ENCODE results near the gene UBE2E2.
"Not testable (repeated sequence)": the region's sequence is repeated elsewhere in the genome, so short reads cannot be mapped to it uniquely, and the experiment has no call there.

The UBE2E2 gene

DNA sequence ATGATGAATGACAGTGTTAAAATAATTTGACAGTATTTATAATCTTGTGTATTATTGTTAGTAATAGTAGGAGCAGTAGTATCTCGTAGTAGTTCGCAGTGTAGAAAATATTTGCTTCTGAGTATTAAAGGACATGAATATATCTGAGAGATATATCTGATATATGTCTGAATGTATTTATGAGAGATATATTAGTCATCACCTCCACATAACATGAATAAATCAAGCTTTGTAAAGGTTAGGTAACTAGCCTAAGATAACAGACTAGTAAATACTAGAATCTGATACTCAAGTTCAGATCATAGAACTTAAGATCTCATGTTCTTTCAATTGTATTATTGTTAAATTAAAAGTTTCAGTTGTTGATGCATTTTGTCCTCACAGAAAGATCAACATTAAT lies 130.5 kb downstream of the UBE2E2 start:
- DNase-seq: no peak

DNA sequence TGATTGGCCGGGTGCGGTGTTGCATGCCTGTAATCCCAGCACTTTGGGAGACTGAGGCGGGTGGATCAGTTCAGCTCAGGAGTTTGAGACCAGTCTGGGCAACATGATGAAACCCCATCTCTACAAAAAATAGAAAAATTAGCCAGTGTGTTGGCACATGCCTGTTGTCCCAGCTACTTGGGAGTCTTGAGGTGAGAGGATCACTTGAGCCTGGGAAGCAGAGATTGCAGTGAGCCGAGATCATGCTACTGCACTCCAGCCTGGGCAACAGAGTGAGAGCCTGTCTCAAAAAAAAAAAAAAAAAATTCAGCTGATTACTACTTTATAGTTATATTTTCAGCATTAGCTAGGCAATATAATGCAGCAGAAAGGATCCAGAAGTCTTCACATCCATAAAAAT lies 133.7 kb downstream of the UBE2E2 start:
- not testable (repeated sequence) for DNase-seq

DNA sequence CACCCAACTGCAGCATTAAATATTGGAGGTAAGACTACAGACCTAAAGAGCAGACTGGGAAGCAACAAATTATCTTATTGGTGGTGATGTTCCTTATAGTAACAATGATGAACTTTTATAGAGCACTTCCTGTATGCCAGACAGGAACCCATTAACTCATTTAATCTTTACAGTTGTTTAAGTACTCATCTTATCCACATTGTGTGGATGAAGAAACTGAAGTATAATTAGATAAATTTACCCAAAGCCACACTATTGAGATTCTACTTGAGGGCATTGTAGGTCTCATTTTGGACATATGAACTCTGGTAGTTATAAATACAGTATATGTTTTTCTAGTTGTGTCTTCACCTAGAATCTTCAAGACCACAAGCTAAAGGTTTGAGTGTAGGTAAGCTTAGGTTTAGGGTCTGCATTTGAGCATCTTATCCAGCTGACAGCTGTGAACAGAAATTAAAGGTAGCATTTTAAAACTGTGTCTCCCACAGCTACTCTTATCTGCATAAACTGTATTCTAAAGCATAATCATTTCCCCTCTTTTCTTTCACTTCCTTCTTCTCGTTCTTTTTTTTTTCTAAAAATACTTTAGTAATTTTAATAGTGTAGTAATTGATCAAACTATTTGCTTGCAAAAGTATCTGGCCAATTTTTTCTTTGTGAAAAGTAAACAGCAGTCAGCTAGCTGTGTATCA lies 138.2 kb downstream of the UBE2E2 start:
- DNase-seq: no peak

DNA sequence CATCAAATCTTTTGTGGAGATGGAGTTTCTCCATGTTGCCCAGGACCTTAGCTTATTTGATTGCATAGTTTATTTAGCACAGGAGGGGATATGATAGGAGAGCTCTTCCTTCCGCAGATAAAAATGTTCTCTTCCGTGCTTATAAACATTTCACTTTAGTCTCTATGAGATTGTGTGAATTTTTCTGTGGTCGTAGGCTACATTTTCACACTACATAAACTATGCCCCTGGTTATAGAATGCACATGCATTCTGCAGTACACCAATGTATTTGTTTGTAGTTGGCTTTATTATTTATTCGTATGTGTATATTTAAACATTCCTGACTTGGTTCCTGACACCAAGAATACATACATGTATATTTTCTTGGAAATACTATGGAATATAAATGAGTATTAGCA lies 139.2 kb downstream of the UBE2E2 start:
- DNase-seq: no peak

DNA sequence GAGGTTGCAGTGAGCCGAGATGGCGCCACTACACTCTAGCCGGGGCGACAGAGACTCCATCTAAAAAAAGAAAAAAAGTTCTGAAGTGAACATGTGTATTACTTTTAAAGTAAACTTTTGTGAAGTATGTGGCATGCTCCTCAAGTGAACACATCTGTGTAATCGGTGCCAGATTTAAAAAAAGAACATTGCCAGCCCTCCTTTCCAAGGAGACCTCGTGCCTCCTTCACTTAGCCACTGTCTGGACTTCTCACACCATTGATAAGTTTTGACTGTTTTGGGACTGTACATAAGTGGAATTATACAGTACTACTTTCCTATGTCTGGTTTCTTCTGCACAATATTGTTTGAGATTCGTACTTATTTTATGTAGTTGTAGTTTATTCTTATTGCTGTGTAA lies 140.4 kb downstream of the UBE2E2 start:
- DNase-seq: no peak

DNA sequence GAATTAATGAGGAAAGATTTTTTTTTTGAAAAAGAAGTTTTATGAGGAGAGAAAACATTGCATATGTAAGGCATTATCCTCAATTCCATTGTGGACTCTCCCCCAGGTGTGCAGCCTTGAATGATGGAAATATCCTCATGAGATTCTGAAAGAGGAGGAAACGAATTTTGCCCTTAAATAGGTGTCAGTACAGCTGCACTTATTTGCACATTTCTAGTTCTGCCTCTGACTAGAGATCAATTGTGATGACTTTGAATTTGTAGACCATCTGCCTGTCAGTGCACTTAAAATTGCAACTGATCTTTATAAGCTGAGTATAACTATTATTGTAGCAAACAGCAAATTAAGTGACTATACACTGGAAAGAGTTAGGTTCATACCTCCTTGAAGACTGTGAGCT lies 141.8 kb downstream of the UBE2E2 start:
- DNase-seq: no peak

DNA sequence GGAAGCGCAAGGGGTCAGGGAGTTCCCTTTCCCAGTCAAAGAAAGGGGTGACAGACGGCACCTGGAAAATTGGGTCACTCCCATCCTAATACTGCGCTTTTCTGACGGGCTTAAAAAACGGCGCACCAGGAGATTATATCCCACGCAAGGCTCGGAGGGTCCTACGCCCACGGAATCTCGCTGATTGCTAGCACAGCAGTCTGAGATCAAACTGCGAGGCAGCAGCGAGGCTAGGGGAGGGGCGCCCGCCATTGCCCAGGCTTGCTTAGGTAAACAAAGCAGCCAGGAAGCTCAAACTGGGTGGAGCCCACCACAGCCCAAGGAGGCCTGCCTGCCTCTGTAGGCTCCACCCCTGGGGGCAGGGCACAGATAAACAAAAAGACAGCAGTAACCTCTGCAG lies 146.3 kb downstream of the UBE2E2 start:
- not testable (repeated sequence) for DNase-seq

DNA sequence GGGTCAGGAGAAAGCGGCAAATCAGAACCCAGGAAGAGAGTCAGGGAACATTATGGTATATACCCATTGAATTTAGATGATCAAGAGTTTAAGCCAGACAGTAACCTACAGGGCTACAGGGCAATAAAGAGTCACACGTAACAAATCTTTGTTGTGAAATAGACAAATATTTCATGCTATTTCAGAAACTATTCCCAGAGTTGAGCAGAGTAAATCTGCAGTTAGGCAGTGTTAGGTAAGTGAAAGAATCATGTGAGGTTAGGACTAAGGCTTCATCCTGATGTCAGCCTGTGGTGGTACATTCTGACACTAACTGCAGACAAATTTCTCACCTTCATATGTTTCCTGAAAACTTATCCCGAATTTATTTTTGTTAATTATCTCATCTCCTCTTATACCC lies 153.0 kb downstream of the UBE2E2 start:
- DNase-seq: no peak

DNA sequence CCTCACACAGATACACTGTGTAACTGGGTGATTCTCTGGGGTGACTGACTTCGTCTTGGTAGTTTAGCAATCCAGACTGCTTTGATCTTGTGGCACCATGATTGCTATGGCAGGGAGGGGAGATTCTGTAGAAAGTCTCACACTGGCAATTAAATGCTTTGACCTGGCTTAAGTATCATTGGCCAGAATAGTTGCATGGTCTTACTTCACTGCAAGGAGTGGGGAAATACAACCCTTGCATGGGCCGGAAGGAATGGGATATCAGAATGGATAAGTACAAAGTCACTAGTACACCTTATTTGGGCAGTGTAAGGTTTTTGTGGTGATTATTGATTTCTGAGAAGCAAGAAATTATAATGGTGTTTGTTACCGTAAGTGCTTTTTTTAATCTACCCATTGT lies 153.8 kb downstream of the UBE2E2 start:
- no peak for DNase-seq

DNA sequence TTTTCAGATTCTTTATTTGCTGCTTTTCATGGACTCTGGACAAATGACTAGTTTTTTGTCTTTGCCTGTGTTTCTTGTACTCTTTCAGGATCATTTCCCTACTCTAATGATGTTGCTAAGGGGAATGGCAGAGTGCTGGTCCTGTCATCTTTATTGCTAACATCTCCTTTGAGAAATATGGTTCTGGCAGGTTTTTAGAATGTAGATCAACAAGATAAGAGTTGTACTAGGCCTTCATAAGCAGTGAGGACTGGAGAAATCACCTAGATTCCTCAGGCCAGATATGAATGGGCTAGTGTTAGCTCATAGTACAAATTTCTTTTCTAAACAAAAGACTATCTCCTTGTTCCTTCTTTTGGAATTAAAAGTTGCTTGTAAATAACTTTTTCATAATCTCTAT lies 156.0 kb downstream of the UBE2E2 start:
- DNase-seq: no peak

DNA sequence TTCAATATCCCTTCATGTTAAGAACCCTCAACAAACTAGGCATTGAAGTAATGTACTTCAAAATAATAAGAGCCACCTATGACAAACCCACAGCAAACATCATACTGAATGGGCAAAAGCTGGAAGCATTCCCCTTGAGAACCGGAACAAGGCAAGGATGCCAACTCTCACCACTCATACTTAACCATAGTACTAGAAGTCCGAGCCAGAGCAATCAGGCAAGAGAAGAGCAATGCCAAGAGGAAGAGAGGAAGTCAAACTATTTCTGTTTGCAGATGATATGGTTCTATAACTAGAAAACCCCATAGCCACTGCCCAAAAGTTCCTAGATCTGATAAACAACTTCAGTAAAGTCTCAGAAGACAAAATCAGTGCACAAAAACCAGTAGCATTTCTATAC lies 161.9 kb downstream of the UBE2E2 start:
- DNase-seq: no peak

DNA sequence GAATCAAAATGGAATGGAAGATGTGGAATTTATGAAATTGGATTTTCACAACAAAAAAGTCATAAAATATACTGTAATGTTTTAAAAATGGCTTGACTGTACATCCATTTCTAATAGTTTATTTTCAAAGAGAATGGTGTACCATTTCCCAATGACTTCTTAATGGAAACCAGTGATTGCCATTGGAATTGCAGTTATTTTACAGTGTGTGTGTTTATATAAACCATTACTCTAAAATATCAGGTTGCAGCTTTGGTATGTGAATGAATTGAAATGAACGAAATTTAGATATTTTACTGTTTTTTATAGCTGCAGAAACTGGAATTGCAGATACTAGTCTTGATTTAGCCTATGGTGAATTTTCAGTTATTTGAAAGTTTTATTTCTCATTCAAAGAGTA lies 165.6 kb downstream of the UBE2E2 start:
- DNase-seq: no peak

DNA sequence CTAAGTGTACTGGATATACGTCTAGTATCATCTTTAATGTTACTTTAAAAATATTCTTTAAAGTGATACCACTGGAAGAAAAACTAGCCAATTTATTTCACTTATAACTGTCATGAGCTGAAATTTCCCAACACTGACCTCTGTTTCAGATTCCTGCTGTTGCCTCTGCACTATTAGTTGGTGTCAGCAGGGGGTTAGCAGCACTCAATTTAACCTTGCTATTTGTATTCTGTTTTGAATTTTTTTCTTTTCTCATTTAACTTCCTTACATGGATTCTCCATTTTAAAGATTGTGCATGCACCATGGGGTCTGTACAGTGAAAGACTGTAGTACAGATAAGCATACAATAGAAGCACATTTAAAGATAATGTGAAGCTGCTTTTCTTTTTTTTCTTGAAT lies 169.2 kb downstream of the UBE2E2 start:
- no peak for DNase-seq

DNA sequence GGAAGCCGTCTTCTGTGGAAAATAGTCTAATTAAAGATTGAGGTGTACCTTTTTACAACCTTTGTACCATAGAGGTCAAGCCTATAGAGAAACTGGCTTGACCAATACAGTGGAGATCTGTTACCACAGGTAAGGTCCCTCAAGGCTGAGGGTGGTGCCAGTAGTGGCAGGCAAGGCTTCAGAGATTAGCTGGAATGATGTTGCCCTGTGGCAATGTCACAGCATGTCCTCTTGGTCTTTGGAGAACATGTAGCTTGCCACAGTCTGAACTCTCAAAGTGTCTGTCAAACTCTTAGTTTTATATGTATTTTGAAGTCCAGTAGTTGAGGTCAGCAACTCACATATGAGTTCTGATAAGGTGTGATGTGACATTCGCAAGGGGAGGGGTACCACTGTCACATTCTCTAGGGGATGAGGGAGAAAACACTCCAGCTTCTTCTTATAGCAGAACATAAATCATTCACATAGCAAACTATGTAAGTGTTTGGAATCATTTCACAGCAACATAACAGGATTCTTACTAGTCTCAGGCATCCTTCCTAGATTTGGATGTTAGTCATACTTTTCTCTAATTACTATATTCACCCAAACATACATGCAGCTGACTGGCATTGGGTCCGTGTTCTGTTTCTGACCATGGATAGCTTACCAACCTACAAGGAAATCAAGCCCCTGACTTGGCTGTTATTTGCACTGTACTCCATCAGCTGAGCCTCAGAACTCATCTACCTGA lies 173.6 kb downstream of the UBE2E2 start:
- no peak for DNase-seq

DNA sequence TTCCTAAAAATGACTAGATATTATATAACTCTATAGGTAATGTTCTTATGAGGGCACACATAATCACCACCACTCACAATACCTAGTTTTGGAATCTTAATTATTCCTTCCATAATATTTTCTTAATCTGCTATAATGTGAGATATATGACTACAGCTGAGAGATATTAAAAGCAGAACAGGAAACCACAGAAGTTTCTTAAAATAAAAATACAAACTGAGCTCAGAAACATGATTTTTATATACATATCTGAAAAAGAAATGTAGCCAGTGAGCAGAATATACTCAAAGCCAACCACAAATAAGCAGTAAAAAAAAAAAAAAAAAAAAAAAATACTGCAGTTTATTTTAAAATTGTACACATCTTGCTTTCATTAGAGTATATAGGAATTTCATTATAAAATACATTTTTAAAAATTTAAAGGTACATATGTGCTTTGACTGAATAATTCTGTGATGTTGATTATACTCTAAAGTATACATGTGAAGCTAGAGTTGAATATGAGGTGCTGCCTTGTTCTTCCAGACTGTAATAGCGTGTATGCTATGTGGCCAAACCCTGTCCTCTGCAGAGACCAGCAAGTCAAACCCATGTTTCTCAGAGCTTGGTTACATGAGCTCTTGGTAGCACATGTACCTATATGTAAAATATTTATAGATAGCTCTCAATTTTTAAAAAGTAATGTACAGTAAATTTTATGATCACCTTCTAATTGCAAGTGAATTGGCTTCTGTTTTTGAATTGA lies 175.0 kb downstream of the UBE2E2 start:
- no peak for DNase-seq

DNA sequence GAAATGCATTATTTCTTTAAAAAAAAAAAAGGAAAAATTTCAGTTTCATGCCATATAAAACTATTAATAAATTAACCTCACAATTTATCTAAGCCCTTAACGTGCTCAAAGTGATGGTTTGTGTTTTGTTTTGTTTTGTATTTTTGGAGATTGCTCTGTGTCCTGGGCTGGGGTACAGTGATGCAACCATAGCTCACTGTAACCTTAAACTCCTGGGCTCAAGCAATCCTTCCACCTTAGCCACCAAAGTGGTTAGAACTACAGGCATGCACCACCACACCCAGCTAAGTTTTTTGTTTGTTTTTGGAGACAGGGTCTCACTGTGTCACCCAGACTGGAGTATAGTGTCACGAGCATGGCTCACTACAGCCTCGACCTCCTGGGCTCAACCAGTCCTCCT lies 180.7 kb downstream of the UBE2E2 start:
- no peak for DNase-seq

DNA sequence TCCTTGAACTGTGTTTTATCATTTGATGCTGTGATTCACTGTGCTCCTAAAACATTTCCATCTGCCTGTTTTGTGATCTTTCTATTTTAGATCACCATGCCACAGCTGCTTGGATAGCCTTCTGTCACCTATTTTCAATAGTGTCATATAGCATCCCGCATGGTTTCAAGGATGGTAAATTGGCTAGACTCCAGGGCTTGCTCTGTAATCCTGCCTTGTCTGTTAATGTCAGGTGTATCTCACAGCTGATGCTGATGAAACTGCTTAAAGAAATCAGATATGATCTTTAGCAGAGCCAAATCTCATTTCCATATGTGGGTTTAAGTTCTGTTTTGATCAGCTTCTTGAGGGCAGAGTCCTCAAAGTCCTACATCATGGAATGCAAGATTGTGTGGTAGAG lies 182.2 kb downstream of the UBE2E2 start:
- no peak for DNase-seq

DNA sequence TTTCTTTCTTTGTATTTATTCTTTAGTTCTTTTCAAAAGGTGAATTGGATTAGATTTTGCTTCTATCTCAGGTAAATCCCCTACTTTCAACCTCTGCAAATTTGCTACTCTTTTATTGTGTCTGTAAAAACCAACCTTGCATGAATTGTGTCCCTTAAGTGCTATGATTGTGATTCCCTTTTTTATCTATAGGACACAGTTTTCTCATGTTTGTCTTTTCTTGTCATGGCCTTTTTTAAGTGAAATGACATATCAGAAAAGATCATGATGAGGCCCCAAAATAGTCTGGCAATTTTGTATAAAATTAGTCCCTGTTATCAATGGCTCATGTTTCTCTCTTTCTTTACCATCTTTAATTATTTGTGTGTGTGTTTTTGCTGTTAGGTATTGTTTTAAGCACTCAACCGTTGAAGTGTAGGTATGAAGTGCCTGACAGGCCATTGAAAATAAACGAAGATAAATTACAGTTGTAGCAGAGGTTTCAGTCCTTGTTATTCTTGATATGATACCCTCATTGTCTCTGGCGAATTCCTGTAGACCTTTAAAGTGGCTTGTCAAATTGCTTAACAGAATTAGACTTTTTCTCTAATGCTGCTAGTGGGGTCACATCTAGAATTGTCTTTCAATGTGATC lies 184.3 kb downstream of the UBE2E2 start:
- no peak for DNase-seq

DNA sequence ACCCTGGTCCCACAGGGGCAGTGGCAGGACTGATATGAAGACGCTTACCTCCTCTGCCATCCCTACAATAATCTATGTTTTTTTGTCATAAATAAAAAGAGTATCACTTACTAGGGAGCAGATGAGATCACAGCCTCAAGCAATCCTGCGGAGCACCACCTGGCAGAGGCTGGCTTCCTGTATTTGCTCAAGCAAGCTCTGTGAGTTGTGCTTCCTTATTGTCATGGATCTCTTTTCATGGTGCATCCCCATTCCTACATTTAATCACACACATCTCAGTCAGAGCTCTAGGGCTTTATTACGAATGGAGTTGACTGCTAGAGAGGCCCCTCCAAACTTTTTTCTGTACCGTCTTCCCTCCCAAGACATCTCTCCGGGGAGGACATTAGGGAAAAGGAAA lies 186.0 kb downstream of the UBE2E2 start:
- DNase-seq: no peak

DNA sequence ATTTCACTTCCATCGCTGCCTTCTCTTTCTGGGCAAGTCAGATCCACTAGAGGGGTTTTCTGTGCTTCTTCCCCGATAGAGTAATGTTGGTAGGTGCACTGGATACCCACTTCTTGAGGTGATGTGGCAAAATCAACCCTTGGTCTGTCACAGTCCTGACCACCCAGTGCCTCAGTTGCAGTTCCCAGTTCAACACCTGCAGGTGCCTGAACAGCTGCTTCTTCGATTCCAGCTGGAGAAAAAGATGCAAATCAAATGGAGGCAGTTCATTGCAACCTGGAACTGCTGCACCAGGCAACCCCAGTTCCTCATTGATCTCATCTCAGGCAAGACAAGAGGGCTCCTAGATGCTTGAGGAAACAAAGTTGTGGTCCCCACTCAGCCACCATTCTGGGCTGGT lies 186.6 kb downstream of the UBE2E2 start:
- DNase-seq: no peak

DNA sequence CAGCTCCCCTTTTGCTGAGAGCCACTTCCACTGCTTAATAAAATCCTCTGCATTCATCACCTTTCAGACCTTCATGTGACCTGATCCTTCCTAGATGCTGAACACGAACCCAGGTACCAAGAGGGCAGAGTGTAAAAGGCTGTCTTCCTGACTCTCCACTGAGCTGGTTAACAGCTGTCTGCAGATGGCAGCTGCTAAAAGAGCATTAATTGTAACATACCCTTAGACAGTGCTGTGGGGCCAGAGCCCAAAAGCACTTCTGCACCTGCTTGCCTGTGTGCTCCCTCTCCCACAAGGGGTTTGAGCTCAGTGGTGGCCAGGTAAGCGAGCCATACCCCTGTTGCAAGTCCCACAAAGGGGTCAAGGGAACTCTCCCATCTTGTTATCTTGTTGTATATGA lies 187.3 kb downstream of the UBE2E2 start:
- DNase-seq: no peak

DNA sequence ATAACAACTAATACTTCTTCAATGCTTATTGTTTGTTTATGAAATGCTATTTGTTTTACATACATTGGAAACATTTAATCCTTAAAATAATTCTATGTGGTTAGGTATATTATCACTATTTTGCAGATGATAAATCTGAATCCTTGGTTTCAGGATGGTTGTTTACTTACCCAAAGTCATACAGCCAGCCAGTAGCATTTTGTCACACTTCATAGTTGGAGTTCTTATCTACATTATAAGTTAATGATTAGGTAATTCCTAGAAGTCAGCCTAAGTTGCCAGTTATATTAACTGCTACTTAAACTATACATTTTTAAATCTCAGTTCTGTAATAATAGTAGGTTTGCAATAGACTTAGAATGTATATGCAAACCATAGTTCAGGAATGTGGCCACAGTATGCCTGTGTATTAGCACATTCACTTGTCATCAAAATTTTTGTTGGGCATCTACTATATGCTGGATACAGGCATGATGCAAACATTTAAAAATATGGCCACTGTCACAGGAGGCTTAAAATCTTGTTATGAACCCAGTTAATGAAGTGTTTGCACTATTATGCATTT lies 187.9 kb downstream of the UBE2E2 start:
- DNase-seq: no peak

DNA sequence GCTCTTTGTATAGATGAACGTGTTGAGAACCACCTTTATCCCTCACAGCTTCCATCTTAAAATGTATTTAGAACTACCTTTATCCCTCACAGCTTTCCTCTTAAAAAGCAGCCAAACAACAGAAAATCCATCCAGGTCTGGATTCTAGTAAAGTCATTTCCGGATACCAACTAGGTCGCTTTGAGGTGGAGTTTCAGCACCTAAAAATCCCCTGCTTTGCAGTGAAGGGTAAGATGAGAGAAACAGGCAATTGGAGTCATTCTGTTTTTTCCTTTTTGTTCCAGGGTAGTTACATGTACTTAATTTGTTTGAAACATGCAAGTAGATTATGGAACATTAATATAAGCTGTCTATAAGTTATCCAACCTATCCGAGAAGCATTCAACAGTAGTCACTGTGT lies 192.0 kb downstream of the UBE2E2 start:
- no peak for DNase-seq

Measured in activated T-cell treated with anti-CD3 and anti-CD28 coated beads, Interleukin-2, amount 50 U/mL, for 1 hour (primary cell).